ENCODE data around the gene AQP3. TPM values are rescaled to one million over a fixed set of nuclear protein-coding genes. Genes with fewer than 3 reads are reported as not detected.

AQP3 gene
- total and polyA plus RNA-seq, 2 of the 4 experiments (the other 2 are of a cell fraction): 3.8 to 12.2 TPM

- Histone ChIP-seq H4K20me1 (ENCODE audit: insufficient read depth, low read length) (no peaks in the 10 kb centered on the region), H2AK5ac (ENCODE audit: low read depth, low read length) (no peak overlapping the region), H2BK20ac (ENCODE audit: low read depth, low read length) (no peak overlapping the region), H2AK9ac (replicated peaks; ENCODE audit: low read depth, low read length, poor library complexity) (peak overlapping the region; percentile 19), H3K14ac (replicated peaks; ENCODE audit: low read depth, low read length) (no peak overlapping the region), H4K8ac (ENCODE audit: low read depth in 2 of 2, low read length in 2 of 2) (no peak overlapping the region), H3K27me3 (ENCODE audit: control insufficient read depth, insufficient read depth, low read length) (no peaks in the 10 kb centered on the region), H2BK120ac (ENCODE audit: low read depth, low read length) (no peak overlapping the region), H2BK15ac (ENCODE audit: low read depth, low read length) (no peak overlapping the region), H3K36me3 (ENCODE audit: control insufficient read depth, insufficient read depth, low read length) (no peaks in the 10 kb centered on the region), H3K9ac (ENCODE audit: low read depth, low read length) (no peak overlapping the region), H3K18ac (ENCODE audit: low read depth, low read length) (no peak overlapping the region), H3K4me2 (ENCODE audit: low read depth, low read length) (no peak overlapping the region), H3K56ac (ENCODE audit: extremely low read depth, insufficient read depth, low read length) (no peak overlapping the region), H3K4me1 (ENCODE audit: control insufficient read depth, insufficient read depth, low read length) (no peaks in the 10 kb centered on the region), H2AFZ (replicated peaks; ENCODE audit: low read length, poor library complexity) (peak overlapping the region; percentile 41), H3K27ac (ENCODE audit: insufficient read depth, low read length) (no peak overlapping the region), H4K5ac (ENCODE audit: low read depth, low read length) (no peak overlapping the region), H3K9me1 (ENCODE audit: insufficient read depth, low read length) (0 out of 2 replicates have a peak, but pooled peaks cover 2% of the 10 kb centered on the region), H3K9me3 (ENCODE audit: control insufficient read depth, insufficient read depth, low read length) (no peaks in the 10 kb centered on the region), H3K4ac (ENCODE audit: low read depth, low read length) (no peak overlapping the region), H3K79me1 (ENCODE audit: low read depth in 1 of 2, low read length in 2 of 2) (peaks cover 0 to 4% of the 10 kb centered on the region in 2 experiments; a peak in 2 of 4 replicates), H2BK5ac (ENCODE audit: low read depth, low read length, poor library complexity, severe bottlenecking) (no peak overlapping the region), H3K23ac (ENCODE audit: low read depth, low read length) (no peak overlapping the region), H3K4me3 (ENCODE audit: insufficient read depth, low read depth, low read length) (no peak overlapping the region), H4K91ac (ENCODE audit: insufficient read depth, low read depth, low read length) (no peak overlapping the region)
- dilution Hi-C loops (cut with HindIII; ENCODE audit: low sequenced_read_pairs, unreplicated experiment): no loop called here
- WGBS, 2 experiments (ENCODE audit: extremely low coverage in 2 of 2, insufficient read length in 1 of 2): 86% methylated on average over 1 of the region's 2 CpGs; no CpG with 5 or more reads in 1 of the 2 experiments
- in situ Hi-C loops (cut with MboI; ENCODE audit: low sequenced_read_pairs): no loop called here
- CTCF ChIA-PET: no interaction called here
- peak; percentile 56 for ATAC-seq (ENCODE audit: low read depth)
- intact Hi-C loops (cut with micrococcal nuclease): no loop called here
- POLR2A ChIA-PET (ENCODE audit: unreplicated experiment): no interaction called here
- DNase-seq: no peak
- BruUV-seq (replicated peaks): no TSS peak
- no peak for TF ChIP-seq BHLHE40 (IDR thresholded peaks at IDR 0.05; ENCODE audit: low read depth, low read length)
Observed at GRCh38 chr9:33480106-33480505, 32.7 kb upstream of the AQP3 start.
